Activated CD4-positive, alpha-beta T cell treated with anti-CD3 and anti-CD28 coated beads for 1 hour (primary cell): Measurements from ENCODE around the gene SPATA12.

Source experiments
- DNase-seq: peaks from one replicate; pipeline ENCODE4 v3.0.0-alpha.2; 2020

SPATA12 gene

GRCh38 chr3:57060089-57060821 is at the start of gene SPATA12:
TSS of gene SPATA12 (plus strand) at chr3:57060664. CDS start at chr3:57073695, 13,031 bp downstream.
- DNase-seq = no peak

GRCh38 chr3:57011022-57011421 is 49.4 kb upstream of the SPATA12 start:
- no peak for DNase-seq

GRCh38 chr3:57012847-57013246 is 47.6 kb upstream of the SPATA12 start:
- DNase-seq = no peak

GRCh38 chr3:57015350-57015729 is 45.1 kb upstream of the SPATA12 start:
- DNase-seq = no peak

GRCh38 chr3:57015912-57016311 is 44.6 kb upstream of the SPATA12 start:
- DNase-seq = no peak

GRCh38 chr3:57017459-57017845 is 43.0 kb upstream of the SPATA12 start:
- DNase-seq = no peak

GRCh38 chr3:57018246-57018645 is 42.2 kb upstream of the SPATA12 start:
- DNase-seq = no peak

- DNase-seq = no peak
Measured at GRCh38 chr3:57019057-57019456, 41.4 kb upstream of the SPATA12 start.

- no peak for DNase-seq
Measured at GRCh38 chr3:57025237-57025636, 35.2 kb upstream of the SPATA12 start.

GRCh38 chr3:57026944-57027343 is 33.5 kb upstream of the SPATA12 start:
- no peak for DNase-seq

GRCh38 chr3:57029383-57029782 is 31.1 kb upstream of the SPATA12 start:
- no peak for DNase-seq

GRCh38 chr3:57029924-57030323 is 30.5 kb upstream of the SPATA12 start:
- no peak for DNase-seq

- DNase-seq = no peak
Measured at GRCh38 chr3:57030721-57031120, 29.7 kb upstream of the SPATA12 start.

GRCh38 chr3:57031631-57032541 is 28.6 kb upstream of the SPATA12 start:
- DNase-seq = no peak

GRCh38 chr3:57036952-57037351 is 23.5 kb upstream of the SPATA12 start:
- DNase-seq = no peak

- DNase-seq = no peak
Measured at GRCh38 chr3:57038466-57039164, 21.8 kb upstream of the SPATA12 start.

- no peak for DNase-seq
Measured at GRCh38 chr3:57041674-57042073, 18.8 kb upstream of the SPATA12 start.

- no peak for DNase-seq
Measured at GRCh38 chr3:57043518-57043917, 16.9 kb upstream of the SPATA12 start.

GRCh38 chr3:57046101-57046765 is 14.2 kb upstream of the SPATA12 start:
- DNase-seq = no peak

- no peak for DNase-seq
Measured at GRCh38 chr3:57048052-57048671, 12.3 kb upstream of the SPATA12 start.

GRCh38 chr3:57048728-57049127 is 11.7 kb upstream of the SPATA12 start:
- DNase-seq = no peak

GRCh38 chr3:57052662-57053061 is 7.8 kb upstream of the SPATA12 start:
- no peak for DNase-seq
